Neural progenitor cell (in vitro differentiated cells): ENCODE data around the gene TMEM214. TPM values are rescaled to one million over a fixed set of nuclear protein-coding genes. Genes with fewer than 3 reads are reported as not detected.

ENCODE experiments used
- DNase-seq: peaks from one replicate; pipeline ENCODE4 v3.0.0-alpha.2; 2016; ENCODE audit warnings: low spot score
- H2AFZ ChIP-seq: fragments of 200-600 bp; sonication (generic); replicated peaks from 2 replicates; pipeline ENCODE4 v1.6.1; 2016; ENCODE audit warnings: antibody characterized with exemption
- H3F3A ChIP-seq: fragments of 200-600 bp; sonication (generic); 2 replicates; pipeline ENCODE4 v1.6.1; 2016; ENCODE audit warnings: antibody characterized with exemption, low read depth
- H3K27ac ChIP-seq: fragments of 200-600 bp; sonication (generic); 2 replicates; pipeline ENCODE4 v1.5.1; 2016; ENCODE audit warnings: mild to moderate bottlenecking
- H3K27me3 ChIP-seq: fragments of 200-600 bp; sonication (generic); 2 replicates; pipeline ENCODE4 v1.6.1; 2016; ENCODE audit warnings: mild to moderate bottlenecking, moderate library complexity
- H3K36me3 ChIP-seq: fragments of 200-600 bp; sonication (generic); 2 replicates; pipeline ENCODE4 v1.5.1; 2016
- H3K4me1 ChIP-seq: fragments of 200-600 bp; sonication (generic); 2 replicates; pipeline ENCODE4 v1.6.1; 2016; ENCODE audit warnings: mixed run types
- H3K4me2 ChIP-seq: fragments of 200-600 bp; sonication (generic); 2 replicates; pipeline ENCODE4 v1.6.1; 2016
- H3K4me3 ChIP-seq: fragments of 200-600 bp; sonication (generic); 2 replicates; pipeline ENCODE4 v1.5.1; 2016
- H3K79me2 ChIP-seq: fragments of 200-600 bp; sonication (generic); 2 replicates; pipeline ENCODE4 v1.6.1; 2016; ENCODE audit warnings: low read depth
- H3K9ac ChIP-seq: fragments of 200-600 bp; sonication (generic); 2 replicates; pipeline ENCODE4 v1.6.1; 2016
- H3K9me3 ChIP-seq: fragments of 200-600 bp; sonication (generic); 2 replicates; pipeline ENCODE4 v1.5.1; 2016; ENCODE audit warnings: low read depth
- H4K20me1 ChIP-seq: fragments of 200-600 bp; sonication (generic); 2 replicates; pipeline ENCODE4 v1.6.1; 2016; ENCODE audit warnings: low read depth
- H3K27ac Mint-ChIP-seq: 3 replicates; pipeline ENCODE4 v1.8.0; 2021; ENCODE audit warnings: mixed read lengths
- H3K27me3 Mint-ChIP-seq: 2 replicates; pipeline ENCODE4 v1.8.0; 2022; ENCODE audit warnings: low read depth, mild to moderate bottlenecking, inconsistent platforms, moderate library complexity, mixed read lengths; ENCODE audit not compliant: insufficient read depth
- H3K36me3 Mint-ChIP-seq: 3 replicates; pipeline ENCODE4 v1.8.0; 2021; ENCODE audit warnings: mixed read lengths
- H3K4me1 Mint-ChIP-seq: 3 replicates; pipeline ENCODE4 v1.8.0; 2021; ENCODE audit warnings: mixed read lengths
- H3K4me3 Mint-ChIP-seq: 3 replicates; pipeline ENCODE4 v1.8.0; 2021; ENCODE audit warnings: mild to moderate bottlenecking, moderate library complexity, mixed read lengths
- H3K9me3 Mint-ChIP-seq: 3 replicates; pipeline ENCODE4 v1.8.0; 2020; ENCODE audit warnings: mixed read lengths
- CTCF ChIP-seq: fragments of 200-600 bp; sonication (generic); IDR thresholded peaks from 2 replicates; pipeline ENCODE4 v1.5.1; 2017; ENCODE audit warnings: antibody characterized with exemption, mild to moderate bottlenecking
- EZH2 ChIP-seq: fragments of 200-600 bp; sonication (generic); IDR thresholded peaks from 2 replicates; pipeline ENCODE4 v1.6.1; 2017; ENCODE audit warnings: antibody characterized with exemption, mild to moderate bottlenecking, moderate library complexity
- EZH2phosphoT487 ChIP-seq: fragments of 200-600 bp; sonication (generic); IDR thresholded peaks from 2 replicates; pipeline ENCODE4 v1.6.1; 2017; ENCODE audit warnings: antibody characterized with exemption
- total RNA-seq: library from RNA; depleted of rRNA; stranded (reverse); fragments of >200 nt; gene quantifications from 2 replicates; pipeline ENCODE4 v1.2.3, GENCODE V29; 2015; ENCODE audit warnings: low replicate concordance

Gene TMEM214
- total RNA-seq, 1 donor from 2014 or later = 18.1 TPM

GRCh38 chr2:27014771-27015433, 17.9 kb upstream of the TMEM214 start:
- Mint-ChIP-seq H3K27ac (peak overlapping the region; percentile 47), H3K27me3 (peaks cover 6% of the 10 kb centered on the region), H3K4me3 (no peak overlapping the region), H3K9me3 (peaks cover 16% of the 10 kb centered on the region), H3K36me3 (peaks cover 23% of the 10 kb centered on the region), H3K4me1 (peaks cover 7% of the 10 kb centered on the region)
- H3K4me3 ChIP-seq = no peak overlapping the region
- no peaks in the 10 kb centered on the region for H3K79me2 ChIP-seq
- no peaks in the 10 kb centered on the region for H3K27me3 ChIP-seq
- H3K4me1 ChIP-seq = no peaks in the 10 kb centered on the region
- H3F3A ChIP-seq = no peaks in the 10 kb centered on the region
- peaks cover 8% of the 10 kb centered on the region for H4K20me1 ChIP-seq
- H3K27ac ChIP-seq = no peak overlapping the region
- H3K4me2 ChIP-seq = no peak overlapping the region
- DNase-seq = no peak
- TF ChIP-seq CTCF = no peak
- no peak for TF ChIP-seq EZH2
- TF ChIP-seq EZH2phosphoT487 = no peak
- no peak overlapping the region for H3K9ac ChIP-seq
- H3K36me3 ChIP-seq = no peaks in the 10 kb centered on the region
- no peaks in the 10 kb centered on the region for H3K9me3 ChIP-seq
- H2AFZ ChIP-seq = no peak overlapping the region

GRCh38 chr2:27016801-27017325, 15.9 kb upstream of the TMEM214 start:
- peak; percentile 87 for DNase-seq
- Histone ChIP-seq H3K36me3 (no peaks in the 10 kb centered on the region), H3K9me3 (no peaks in the 10 kb centered on the region), H3K27ac (no peak overlapping the region), H3K4me2 (no peak overlapping the region), H2AFZ (no peak overlapping the region), H3K9ac (no peak overlapping the region), H3F3A (no peaks in the 10 kb centered on the region), H3K4me3 (no peak overlapping the region), H3K4me1 (no peaks in the 10 kb centered on the region), H3K79me2 (no peaks in the 10 kb centered on the region), H4K20me1 (peaks cover 21% of the 10 kb centered on the region), H3K27me3 (no peaks in the 10 kb centered on the region)
- TF ChIP-seq EZH2phosphoT487 (no peak), EZH2 (no peak), CTCF (peak; percentile 80)
- Mint-ChIP-seq H3K4me1 (peaks cover 24% of the 10 kb centered on the region), H3K4me3 (no peak overlapping the region), H3K9me3 (peaks cover 16% of the 10 kb centered on the region), H3K27me3 (peaks cover 7% of the 10 kb centered on the region), H3K36me3 (peaks cover 14% of the 10 kb centered on the region), H3K27ac (no peak overlapping the region)

GRCh38 chr2:27018142-27018541, 14.6 kb upstream of the TMEM214 start:
- no peak for TF ChIP-seq EZH2
- no peak for TF ChIP-seq EZH2phosphoT487
- no peak for TF ChIP-seq CTCF
- H3K4me1 Mint-ChIP-seq = peaks cover 24% of the 10 kb centered on the region
- no peaks in the 10 kb centered on the region for H3K79me2 ChIP-seq
- H3K4me2 ChIP-seq = no peak overlapping the region
- no peaks in the 10 kb centered on the region for H3K9me3 ChIP-seq
- no peak overlapping the region for H3K27ac Mint-ChIP-seq
- no peak overlapping the region for H3K9ac ChIP-seq
- no peak overlapping the region for H3K4me3 Mint-ChIP-seq
- peaks cover 9% of the 10 kb centered on the region for H3K36me3 Mint-ChIP-seq
- H3K9me3 Mint-ChIP-seq = peaks cover 8% of the 10 kb centered on the region
- no peaks in the 10 kb centered on the region for H3K27me3 ChIP-seq
- peaks cover 32% of the 10 kb centered on the region for H4K20me1 ChIP-seq
- no peak overlapping the region for H2AFZ ChIP-seq
- no peaks in the 10 kb centered on the region for H3K36me3 ChIP-seq
- no peaks in the 10 kb centered on the region for H3K4me1 ChIP-seq
- no peak overlapping the region for H3K4me3 ChIP-seq
- DNase-seq = no peak
- H3K27me3 Mint-ChIP-seq = peaks cover 7% of the 10 kb centered on the region
- H3F3A ChIP-seq = no peaks in the 10 kb centered on the region
- no peak overlapping the region for H3K27ac ChIP-seq
